ENCODE measurements around the gene PYM1. TPM values are rescaled to one million over a fixed set of nuclear protein-coding genes. Genes with fewer than 3 reads are reported as not detected.

The PYM1 gene
- total and polyA plus RNA-seq, 2 of the 8 experiments (the other 6 are each of a cell fraction or from before 2014, with no cell fraction given): 38.7 to 58.5 TPM

DNA sequence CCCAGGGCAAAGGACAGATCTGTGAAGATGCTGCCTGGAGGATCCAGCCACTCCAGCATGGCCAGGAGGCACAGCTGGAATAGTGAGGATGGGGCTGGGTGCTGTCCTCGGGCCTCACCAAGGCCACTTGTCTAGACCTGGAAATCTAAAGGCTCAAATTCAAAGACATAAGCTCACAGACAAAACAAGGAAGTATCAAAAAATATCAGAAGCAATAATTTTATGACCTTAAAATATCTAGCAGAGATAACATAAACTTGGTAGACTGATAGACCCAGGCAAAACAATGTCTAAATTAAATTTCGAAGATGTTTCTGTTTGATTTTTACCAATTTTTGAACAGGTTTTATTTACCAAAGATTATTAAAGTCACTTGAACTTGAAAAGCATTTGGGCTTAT is 62.4 kb downstream of the PYM1 start (continued):
- TF ChIP-seq, protein P1, sequence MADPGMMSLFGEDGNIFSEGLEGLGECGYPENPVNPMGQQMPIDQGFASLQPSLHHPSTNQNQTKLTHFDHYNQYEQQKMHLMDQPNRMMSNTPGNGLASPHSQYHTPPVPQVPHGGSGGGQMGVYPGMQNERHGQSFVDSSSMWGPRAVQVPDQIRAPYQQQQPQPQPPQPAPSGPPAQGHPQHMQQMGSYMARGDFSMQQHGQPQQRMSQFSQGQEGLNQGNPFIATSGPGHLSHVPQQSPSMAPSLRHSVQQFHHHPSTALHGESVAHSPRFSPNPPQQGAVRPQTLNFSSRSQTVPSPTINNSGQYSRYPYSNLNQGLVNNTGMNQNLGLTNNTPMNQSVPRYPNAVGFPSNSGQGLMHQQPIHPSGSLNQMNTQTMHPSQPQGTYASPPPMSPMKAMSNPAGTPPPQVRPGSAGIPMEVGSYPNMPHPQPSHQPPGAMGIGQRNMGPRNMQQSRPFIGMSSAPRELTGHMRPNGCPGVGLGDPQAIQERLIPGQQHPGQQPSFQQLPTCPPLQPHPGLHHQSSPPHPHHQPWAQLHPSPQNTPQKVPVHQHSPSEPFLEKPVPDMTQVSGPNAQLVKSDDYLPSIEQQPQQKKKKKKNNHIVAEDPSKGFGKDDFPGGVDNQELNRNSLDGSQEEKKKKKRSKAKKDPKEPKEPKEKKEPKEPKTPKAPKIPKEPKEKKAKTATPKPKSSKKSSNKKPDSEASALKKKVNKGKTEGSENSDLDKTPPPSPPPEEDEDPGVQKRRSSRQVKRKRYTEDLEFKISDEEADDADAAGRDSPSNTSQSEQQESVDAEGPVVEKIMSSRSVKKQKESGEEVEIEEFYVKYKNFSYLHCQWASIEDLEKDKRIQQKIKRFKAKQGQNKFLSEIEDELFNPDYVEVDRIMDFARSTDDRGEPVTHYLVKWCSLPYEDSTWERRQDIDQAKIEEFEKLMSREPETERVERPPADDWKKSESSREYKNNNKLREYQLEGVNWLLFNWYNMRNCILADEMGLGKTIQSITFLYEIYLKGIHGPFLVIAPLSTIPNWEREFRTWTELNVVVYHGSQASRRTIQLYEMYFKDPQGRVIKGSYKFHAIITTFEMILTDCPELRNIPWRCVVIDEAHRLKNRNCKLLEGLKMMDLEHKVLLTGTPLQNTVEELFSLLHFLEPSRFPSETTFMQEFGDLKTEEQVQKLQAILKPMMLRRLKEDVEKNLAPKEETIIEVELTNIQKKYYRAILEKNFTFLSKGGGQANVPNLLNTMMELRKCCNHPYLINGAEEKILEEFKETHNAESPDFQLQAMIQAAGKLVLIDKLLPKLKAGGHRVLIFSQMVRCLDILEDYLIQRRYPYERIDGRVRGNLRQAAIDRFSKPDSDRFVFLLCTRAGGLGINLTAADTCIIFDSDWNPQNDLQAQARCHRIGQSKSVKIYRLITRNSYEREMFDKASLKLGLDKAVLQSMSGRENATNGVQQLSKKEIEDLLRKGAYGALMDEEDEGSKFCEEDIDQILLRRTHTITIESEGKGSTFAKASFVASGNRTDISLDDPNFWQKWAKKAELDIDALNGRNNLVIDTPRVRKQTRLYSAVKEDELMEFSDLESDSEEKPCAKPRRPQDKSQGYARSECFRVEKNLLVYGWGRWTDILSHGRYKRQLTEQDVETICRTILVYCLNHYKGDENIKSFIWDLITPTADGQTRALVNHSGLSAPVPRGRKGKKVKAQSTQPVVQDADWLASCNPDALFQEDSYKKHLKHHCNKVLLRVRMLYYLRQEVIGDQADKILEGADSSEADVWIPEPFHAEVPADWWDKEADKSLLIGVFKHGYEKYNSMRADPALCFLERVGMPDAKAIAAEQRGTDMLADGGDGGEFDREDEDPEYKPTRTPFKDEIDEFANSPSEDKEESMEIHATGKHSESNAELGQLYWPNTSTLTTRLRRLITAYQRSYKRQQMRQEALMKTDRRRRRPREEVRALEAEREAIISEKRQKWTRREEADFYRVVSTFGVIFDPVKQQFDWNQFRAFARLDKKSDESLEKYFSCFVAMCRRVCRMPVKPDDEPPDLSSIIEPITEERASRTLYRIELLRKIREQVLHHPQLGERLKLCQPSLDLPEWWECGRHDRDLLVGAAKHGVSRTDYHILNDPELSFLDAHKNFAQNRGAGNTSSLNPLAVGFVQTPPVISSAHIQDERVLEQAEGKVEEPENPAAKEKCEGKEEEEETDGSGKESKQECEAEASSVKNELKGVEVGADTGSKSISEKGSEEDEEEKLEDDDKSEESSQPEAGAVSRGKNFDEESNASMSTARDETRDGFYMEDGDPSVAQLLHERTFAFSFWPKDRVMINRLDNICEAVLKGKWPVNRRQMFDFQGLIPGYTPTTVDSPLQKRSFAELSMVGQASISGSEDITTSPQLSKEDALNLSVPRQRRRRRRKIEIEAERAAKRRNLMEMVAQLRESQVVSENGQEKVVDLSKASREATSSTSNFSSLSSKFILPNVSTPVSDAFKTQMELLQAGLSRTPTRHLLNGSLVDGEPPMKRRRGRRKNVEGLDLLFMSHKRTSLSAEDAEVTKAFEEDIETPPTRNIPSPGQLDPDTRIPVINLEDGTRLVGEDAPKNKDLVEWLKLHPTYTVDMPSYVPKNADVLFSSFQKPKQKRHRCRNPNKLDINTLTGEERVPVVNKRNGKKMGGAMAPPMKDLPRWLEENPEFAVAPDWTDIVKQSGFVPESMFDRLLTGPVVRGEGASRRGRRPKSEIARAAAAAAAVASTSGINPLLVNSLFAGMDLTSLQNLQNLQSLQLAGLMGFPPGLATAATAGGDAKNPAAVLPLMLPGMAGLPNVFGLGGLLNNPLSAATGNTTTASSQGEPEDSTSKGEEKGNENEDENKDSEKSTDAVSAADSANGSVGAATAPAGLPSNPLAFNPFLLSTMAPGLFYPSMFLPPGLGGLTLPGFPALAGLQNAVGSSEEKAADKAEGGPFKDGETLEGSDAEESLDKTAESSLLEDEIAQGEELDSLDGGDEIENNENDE (IDR thresholded peaks at IDR 0.05; ENCODE audit: insufficient replicate concordance, low read length): no peak
- TF ChIP-seq CHD1 (IDR thresholded peaks at IDR 0.05; ENCODE audit: low read depth, low read length) (no peak), FOSL1 (IDR thresholded peaks at IDR 0.05; ENCODE audit: insufficient read depth, low read depth, low read length) (no peak), RXRA (IDR thresholded peaks at IDR 0.05; ENCODE audit: insufficient read depth, low read depth, low read length) (no peak)

Measured in H1 (cell line).